KOPT-K1 (cell line): Measurements from ENCODE around the gene ZNF148.

Experiments used
- H3K27ac ChIP-seq: fragments of 200-600 bp; sonication (generic); 2 replicates; pipeline ENCODE4 v1.5.1; 2016; ENCODE audit warnings: antibody characterized with exemption, mild to moderate bottlenecking, low read depth, low read length; ENCODE audit not compliant: poor library complexity, severe bottlenecking
- H3K36me3 ChIP-seq: fragments of 200-600 bp; sonication (generic); 2 replicates; pipeline ENCODE4 v1.5.1; 2017; ENCODE audit warnings: antibody characterized with exemption, mild to moderate bottlenecking, low read length, moderate library complexity; ENCODE audit not compliant: insufficient read depth
- H3K9me3 ChIP-seq: fragments of 200-600 bp; sonication (generic); 2 replicates; pipeline ENCODE4 v1.5.1; 2017; ENCODE audit warnings: antibody characterized with exemption, low read length, mild to moderate bottlenecking; ENCODE audit not compliant: insufficient read depth, poor library complexity, severe bottlenecking

The ZNF148 gene

DNA sequence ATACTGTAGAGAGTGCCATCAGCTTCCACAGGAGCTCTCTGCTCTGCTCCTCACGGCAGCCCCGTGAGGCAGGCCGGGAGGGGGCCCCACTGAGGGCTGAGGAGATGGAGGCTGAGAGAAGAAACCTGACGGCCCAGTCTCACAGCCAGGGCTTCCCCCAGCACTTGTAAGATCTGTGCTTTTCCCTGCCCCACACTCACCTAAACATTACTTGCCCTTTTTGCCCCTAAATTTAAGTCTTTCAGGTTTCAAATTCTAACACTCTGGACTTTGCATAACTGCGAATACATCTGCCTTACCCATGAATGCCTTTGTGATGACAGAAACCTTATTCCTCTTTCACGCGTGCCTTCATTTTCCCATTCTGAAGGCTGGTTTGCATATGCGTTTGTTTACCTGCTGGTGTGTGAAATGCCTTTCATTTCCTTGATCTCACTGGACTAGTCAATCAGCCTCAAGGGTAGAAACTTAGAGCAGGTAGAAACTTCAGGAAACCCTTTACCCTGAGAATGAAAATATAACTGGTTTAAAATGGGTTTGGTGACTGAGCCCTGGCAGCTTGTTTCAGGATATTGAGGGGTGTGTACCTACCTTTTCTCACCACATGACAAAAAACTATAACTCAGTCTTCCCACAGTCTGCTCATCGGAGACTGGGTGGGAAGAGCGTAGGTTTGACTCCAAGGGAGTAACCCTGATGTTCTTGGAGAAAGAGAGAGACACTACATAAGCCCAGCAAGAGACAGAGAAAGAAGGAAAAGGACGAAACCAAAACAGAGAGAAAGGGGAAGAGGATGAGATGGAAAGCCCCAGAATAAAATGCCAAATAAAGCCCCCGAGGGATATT is 182.7 kb downstream of the ZNF148 start:
- no peak overlapping the region for H3K27ac ChIP-seq
- H3K9me3 ChIP-seq: no peaks in the 10 kb centered on the region
- H3K36me3 ChIP-seq: no peaks in the 10 kb centered on the region

DNA sequence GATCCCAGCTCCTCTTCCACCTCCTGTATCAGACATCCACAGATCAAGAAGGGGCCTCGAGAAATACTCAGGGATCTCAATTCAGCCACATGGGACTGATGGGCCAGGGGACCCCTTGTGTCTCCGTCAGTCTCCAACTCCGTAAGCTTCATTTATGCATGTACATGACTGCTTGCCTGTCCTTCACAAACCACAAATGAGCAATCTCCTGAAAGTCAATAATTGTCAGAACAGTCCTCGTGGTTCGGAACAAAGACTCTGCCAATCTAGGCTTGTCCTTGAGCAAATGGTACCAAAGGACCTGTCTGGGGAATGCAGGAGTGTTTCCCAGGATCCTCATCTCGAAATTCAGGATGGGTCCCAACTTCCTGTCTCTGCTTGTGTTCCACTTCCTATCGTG is 183.4 kb downstream of the ZNF148 start:
- H3K36me3 ChIP-seq: no peaks in the 10 kb centered on the region
- no peak overlapping the region for H3K27ac ChIP-seq

GRCh38 chr3:125191256-125191655 is 183.9 kb downstream of the ZNF148 start:
- Histone ChIP-seq H3K9me3 (no peaks in the 10 kb centered on the region), H3K27ac (no peak overlapping the region), H3K36me3 (no peaks in the 10 kb centered on the region)

More for the DNA sequence above, 183.4 kb downstream of the ZNF148 start:
- no peaks in the 10 kb centered on the region for H3K9me3 ChIP-seq

- no peak overlapping the region for H3K27ac ChIP-seq
- H3K36me3 ChIP-seq: no peaks in the 10 kb centered on the region
Measured at GRCh38 chr3:125190786-125191185, 184.3 kb downstream of the ZNF148 start.

DNA sequence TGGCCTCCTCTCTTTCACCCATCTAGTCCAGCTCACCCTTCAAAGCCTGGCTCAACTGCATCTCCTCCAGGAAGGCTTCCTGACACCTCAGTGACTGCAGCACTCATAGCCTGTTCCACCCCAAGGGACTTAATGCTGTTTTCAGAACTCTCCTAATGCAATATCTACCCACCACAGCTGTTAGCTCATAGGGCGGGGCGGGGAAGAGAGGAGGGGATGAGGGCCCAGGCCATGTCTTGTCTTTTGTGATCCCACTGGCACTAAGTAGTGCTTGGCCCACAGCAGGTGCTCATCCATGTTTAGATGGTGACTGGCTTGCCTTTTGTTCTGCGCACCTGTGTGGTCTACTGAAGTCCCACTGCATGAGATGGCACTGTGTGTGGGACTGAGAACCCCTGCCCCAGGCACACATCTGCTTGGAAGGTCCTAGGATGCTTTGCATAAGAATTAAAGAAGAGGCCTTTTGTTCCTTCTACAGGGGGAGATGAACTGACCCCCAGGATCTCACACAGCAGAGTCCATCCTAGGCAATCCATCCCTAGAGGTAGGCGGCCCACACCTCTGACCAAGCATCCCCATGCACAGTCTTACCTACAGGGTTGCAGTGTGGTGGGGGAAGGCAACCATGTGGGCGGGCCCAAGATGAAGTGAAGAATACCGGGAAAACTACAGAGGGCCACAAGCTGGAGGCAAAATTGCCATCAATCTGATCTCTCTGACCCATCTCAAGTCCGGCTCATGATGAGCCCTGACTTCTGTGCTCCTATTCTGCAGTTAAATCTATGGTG is 185.6 kb downstream of the ZNF148 start:
- H3K27ac ChIP-seq: no peak overlapping the region

More at GRCh38 chr3:125190786-125191185, 184.3 kb downstream of the ZNF148 start:
- no peaks in the 10 kb centered on the region for H3K9me3 ChIP-seq

GRCh38 chr3:125188955-125189354 is 186.2 kb downstream of the ZNF148 start:
- Histone ChIP-seq H3K27ac (no peak overlapping the region), H3K36me3 (no peaks in the 10 kb centered on the region)

More for the DNA sequence above, 185.6 kb downstream of the ZNF148 start:
- Histone ChIP-seq H3K36me3 (no peaks in the 10 kb centered on the region), H3K9me3 (no peaks in the 10 kb centered on the region)

GRCh38 chr3:125187599-125187910 is 187.6 kb downstream of the ZNF148 start:
- Histone ChIP-seq H3K27ac (no peak overlapping the region), H3K36me3 (no peaks in the 10 kb centered on the region), H3K9me3 (no peaks in the 10 kb centered on the region)

More at GRCh38 chr3:125188955-125189354, 186.2 kb downstream of the ZNF148 start:
- no peaks in the 10 kb centered on the region for H3K9me3 ChIP-seq

GRCh38 chr3:125186800-125187598 is 188.1 kb downstream of the ZNF148 start:
- Histone ChIP-seq H3K9me3 (no peaks in the 10 kb centered on the region), H3K27ac (no peak overlapping the region), H3K36me3 (no peaks in the 10 kb centered on the region)

- Histone ChIP-seq H3K9me3 (no peaks in the 10 kb centered on the region), H3K27ac (no peak overlapping the region)
Measured at GRCh38 chr3:125186261-125186787, 188.8 kb downstream of the ZNF148 start.

GRCh38 chr3:125185805-125186204 is 189.3 kb downstream of the ZNF148 start:
- Histone ChIP-seq H3K27ac (no peak overlapping the region), H3K36me3 (no peaks in the 10 kb centered on the region), H3K9me3 (no peaks in the 10 kb centered on the region)

More at GRCh38 chr3:125186261-125186787, 188.8 kb downstream of the ZNF148 start:
- H3K36me3 ChIP-seq: no peaks in the 10 kb centered on the region

GRCh38 chr3:125179884-125180240 is 195.3 kb downstream of the ZNF148 start:
- Histone ChIP-seq H3K9me3 (peaks cover 3% of the 10 kb centered on the region), H3K36me3 (no peaks in the 10 kb centered on the region), H3K27ac (no peak overlapping the region)

DNA sequence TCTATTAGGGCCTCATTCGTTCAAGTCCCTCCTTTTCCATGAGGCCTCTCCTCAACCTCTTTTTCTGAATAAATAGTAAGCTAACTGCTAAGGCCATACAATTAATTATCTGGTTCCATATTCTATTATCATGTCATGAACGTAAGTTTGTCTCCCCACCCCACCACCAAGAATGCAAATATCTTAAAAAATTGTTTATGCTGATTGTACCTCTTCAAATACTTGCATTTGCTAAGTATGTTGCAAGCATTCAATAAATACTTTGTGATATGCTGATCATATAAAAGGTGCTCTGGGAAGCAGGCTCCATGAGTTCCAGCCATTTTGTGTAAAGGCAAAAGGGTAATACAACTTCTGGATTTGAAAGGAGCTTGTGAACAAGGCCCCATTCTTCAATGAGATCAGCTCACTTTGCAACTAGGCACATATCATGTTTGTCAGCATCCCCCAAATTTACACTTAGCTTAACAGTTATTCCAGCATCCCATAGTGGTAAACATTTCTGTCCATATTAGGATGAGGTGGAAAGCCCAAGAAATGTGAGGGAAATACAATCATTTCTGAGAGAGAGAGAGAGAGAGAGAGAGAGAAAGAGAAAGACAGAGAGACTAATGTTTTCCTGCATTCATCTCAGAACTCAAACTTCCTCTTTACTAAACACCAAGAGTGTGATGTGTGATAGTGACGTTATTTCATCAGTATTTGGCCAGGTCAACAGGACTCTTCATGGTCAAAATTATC is 195.8 kb downstream of the ZNF148 start:
- no peaks in the 10 kb centered on the region for H3K36me3 ChIP-seq
- H3K9me3 ChIP-seq: peaks cover 3% of the 10 kb centered on the region
- no peak overlapping the region for H3K27ac ChIP-seq

DNA sequence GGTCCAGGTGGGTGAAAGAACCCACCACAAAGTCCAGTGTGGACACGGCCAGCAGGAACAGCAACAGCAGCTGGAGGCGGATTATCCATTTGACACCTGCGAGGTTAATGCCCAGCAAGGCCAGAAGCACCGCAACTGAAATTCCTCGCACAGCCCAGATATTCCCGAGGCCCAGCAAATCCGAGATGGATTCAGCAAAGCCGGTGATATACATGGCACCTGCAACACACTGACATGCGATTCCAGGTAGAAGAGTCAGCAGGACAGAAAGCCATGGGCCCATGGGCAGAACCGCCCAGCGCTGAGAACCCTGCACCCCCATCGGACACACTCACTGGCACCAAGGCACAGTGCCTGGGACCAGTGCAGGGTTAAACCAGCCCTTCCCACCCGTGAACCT is 197.4 kb downstream of the ZNF148 start:
- Histone ChIP-seq H3K9me3 (peaks cover 3% of the 10 kb centered on the region), H3K27ac (no peak overlapping the region), H3K36me3 (no peaks in the 10 kb centered on the region)
